ENCODE data around the gene SLC22A13.
A peak's percentile ranks its signal among the peaks of the same experiment; 100 is the strongest.

The SLC22A13 gene

DNA sequence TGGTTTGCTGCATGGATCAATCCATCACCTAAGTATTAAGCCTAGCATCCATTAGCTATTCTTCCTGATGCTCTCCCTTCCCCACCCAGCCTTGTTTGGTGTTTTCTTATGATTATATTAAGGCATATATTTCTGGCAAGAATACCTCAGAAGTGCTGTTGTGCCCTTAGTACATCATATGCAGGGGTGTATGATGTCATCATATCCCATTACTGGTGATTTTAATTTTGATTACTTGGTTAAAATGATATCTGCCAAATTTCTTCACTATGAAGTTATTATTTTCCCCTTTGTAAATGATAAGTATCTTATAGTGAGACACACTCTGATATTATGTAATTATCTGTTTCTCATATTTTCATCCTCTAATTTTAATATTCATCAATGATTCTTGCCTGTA lies 31.9 kb downstream of the SLC22A13 start:
- TF ChIP-seq, protein P1, sequence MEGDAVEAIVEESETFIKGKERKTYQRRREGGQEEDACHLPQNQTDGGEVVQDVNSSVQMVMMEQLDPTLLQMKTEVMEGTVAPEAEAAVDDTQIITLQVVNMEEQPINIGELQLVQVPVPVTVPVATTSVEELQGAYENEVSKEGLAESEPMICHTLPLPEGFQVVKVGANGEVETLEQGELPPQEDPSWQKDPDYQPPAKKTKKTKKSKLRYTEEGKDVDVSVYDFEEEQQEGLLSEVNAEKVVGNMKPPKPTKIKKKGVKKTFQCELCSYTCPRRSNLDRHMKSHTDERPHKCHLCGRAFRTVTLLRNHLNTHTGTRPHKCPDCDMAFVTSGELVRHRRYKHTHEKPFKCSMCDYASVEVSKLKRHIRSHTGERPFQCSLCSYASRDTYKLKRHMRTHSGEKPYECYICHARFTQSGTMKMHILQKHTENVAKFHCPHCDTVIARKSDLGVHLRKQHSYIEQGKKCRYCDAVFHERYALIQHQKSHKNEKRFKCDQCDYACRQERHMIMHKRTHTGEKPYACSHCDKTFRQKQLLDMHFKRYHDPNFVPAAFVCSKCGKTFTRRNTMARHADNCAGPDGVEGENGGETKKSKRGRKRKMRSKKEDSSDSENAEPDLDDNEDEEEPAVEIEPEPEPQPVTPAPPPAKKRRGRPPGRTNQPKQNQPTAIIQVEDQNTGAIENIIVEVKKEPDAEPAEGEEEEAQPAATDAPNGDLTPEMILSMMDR (conservative IDR thresholded peaks at IDR 0.05; ENCODE audit: control insufficient read depth, insufficient read depth, low read depth, low read length): no peak
- no peak overlapping the region for H3K4me3 ChIP-seq (ENCODE audit: control insufficient read depth, low read depth, low read length)
- DNase-seq (ENCODE audit: low read depth): no peak

DNA sequence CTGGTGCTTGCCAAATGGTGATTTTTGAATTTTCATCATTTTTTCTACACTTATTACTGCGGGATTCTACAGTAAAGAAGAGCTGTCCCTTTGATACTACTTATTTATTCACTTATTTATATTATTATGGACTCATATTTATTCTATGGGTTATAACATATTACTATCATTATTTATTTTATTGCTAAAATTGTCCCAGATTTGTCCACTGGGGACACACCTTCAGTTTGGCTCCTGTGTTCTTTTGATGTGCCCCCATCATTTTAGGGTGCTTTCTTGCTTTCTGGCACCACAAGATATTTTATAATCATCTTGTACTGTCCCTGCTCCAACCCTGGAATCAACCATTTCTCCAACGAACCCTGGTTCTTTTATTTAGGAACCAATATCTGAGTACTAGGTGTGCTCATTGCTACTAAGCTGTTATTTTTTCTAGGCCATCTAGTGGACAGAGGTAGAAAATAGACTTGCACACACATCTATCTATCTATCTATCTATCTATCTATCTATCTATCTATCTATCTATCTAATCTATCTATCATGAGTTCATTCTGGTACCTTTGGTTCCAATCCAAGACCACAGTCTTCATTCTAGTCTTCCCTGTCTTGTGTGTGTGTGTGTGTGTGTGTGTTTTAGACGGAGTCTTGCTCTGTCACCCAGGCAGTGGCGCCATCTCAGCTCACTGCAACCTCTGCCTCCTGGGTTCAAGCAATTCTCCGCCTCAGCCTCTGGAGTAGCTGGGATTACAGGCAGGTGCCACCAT lies 32.5 kb downstream of the SLC22A13 start:
- TF ChIP-seq, protein P1 (conservative IDR thresholded peaks at IDR 0.05; ENCODE audit: control insufficient read depth, insufficient read depth, low read depth, low read length): peak; percentile 52
- H3K4me3 ChIP-seq (ENCODE audit: control insufficient read depth, low read depth, low read length): no peak overlapping the region
- peak; percentile 43 for DNase-seq (ENCODE audit: low read depth)

DNA sequence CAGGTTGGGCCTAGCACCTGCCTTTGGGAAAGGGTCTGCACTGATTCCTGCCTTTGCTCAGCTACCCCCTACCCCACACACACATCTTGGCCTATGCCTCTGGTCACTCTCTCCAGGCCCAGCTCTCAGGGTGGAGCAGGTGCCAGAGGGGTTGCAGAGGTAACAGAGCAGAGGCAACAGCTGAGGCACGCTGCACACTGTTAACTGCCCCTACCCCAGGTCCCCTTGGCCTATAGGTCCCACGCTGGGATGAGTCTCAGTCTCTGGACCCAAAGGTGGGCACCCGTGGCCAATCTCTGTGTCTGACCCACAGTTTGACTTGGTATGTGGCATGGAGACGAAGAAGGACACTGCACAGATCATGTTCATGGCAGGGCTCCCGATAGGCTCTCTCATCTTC lies 41.3 kb downstream of the SLC22A13 start:
- TF ChIP-seq, protein P1 (conservative IDR thresholded peaks at IDR 0.05; ENCODE audit: control insufficient read depth, insufficient read depth, low read depth, low read length): no peak
- DNase-seq (ENCODE audit: low read depth): no peak

DNA sequence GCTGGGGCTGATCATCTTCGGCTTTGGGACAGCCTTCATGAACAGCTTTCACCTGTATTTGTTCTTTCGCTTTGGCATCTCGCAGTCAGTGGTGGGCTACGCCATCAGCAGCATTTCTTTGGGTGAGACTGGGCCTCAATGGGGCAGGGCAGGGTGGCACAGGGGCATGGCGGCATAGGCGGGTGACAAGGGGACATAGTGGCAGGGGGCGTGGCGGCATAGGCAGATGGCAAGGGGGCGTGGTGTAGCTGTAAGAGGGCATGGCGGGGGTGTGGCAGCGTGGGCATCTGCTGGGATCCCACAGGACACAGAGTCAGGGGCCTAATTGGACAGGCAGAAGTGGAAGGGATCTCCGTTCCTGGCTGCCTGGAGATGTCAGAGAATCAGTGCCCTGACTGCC lies 42.0 kb downstream of the SLC22A13 start:
- no peak for DNase-seq (ENCODE audit: low read depth)
- H3K4me3 ChIP-seq (ENCODE audit: control insufficient read depth, low read depth, low read length): no peak overlapping the region
- TF ChIP-seq, protein P1 (conservative IDR thresholded peaks at IDR 0.05; ENCODE audit: control insufficient read depth, insufficient read depth, low read depth, low read length): no peak

More for the DNA sequence above, 41.3 kb downstream of the SLC22A13 start:
- H3K4me3 ChIP-seq (ENCODE audit: control insufficient read depth, low read depth, low read length): no peak overlapping the region

DNA sequence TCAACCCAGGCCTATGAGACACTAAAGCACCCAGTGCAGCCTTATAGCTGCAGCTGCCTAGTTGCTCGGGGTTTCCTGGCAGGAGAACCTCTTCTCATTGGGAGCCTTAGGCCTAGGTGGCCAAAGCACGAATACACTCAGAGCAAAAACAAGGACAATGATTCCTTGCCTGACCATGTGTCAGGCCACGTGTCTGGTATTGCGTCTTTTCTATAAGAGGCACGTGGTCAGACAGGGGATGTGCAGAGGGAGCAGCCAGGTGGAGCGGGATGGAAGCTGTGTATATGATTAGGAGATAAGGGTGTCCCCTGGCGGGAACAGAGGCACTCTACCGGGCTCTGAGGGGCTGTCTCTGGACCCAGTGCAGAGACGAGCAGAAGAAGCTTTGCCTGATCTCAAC lies 42.8 kb downstream of the SLC22A13 start:
- H3K4me3 ChIP-seq (ENCODE audit: control insufficient read depth, low read depth, low read length): no peak overlapping the region
- DNase-seq (ENCODE audit: low read depth): no peak
- TF ChIP-seq, protein P1 (conservative IDR thresholded peaks at IDR 0.05; ENCODE audit: control insufficient read depth, insufficient read depth, low read depth, low read length): no peak

DNA sequence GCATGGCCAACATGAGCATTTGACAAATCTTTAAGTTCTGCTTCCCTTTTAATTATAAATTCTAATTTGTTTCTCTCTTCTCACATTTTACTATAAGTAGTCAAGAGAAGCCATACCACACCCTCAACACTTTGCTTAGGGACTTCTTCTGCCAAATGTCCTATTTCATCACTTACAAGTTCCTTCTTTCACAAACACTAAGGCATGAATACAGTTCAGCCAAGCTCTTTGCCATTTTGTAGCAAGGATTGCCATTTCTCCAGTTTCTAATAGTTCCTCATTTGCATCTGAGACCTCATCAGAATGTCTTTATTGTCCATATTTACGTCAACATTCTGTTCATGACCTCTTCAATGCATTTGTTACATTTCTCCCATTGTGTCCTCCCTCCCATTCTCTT lies 45.9 kb downstream of the SLC22A13 start:
- TF ChIP-seq, protein P1 (conservative IDR thresholded peaks at IDR 0.05; ENCODE audit: control insufficient read depth, insufficient read depth, low read depth, low read length): no peak
- no peak overlapping the region for H3K4me3 ChIP-seq (ENCODE audit: control insufficient read depth, low read depth, low read length)
- DNase-seq (ENCODE audit: low read depth): no peak
